Neural progenitor cell (in vitro differentiated cells): Measurements from ENCODE around the gene UBE2Q1. TPM values are rescaled to one million over a fixed set of nuclear protein-coding genes. Genes with fewer than 3 reads are reported as not detected.

Experiments used
- DNase-seq: peaks from one replicate; pipeline ENCODE4 v3.0.0-alpha.2; 2016; ENCODE audit warnings: low spot score
- H2AFZ ChIP-seq: fragments of 200-600 bp; sonication (generic); replicated peaks from 2 replicates; pipeline ENCODE4 v1.6.1; 2016; ENCODE audit warnings: antibody characterized with exemption
- H3F3A ChIP-seq: fragments of 200-600 bp; sonication (generic); 2 replicates; pipeline ENCODE4 v1.6.1; 2016; ENCODE audit warnings: antibody characterized with exemption, low read depth
- H3K27ac ChIP-seq: fragments of 200-600 bp; sonication (generic); 2 replicates; pipeline ENCODE4 v1.5.1; 2016; ENCODE audit warnings: mild to moderate bottlenecking
- H3K27me3 ChIP-seq: fragments of 200-600 bp; sonication (generic); 2 replicates; pipeline ENCODE4 v1.6.1; 2016; ENCODE audit warnings: mild to moderate bottlenecking, moderate library complexity
- H3K36me3 ChIP-seq: fragments of 200-600 bp; sonication (generic); 2 replicates; pipeline ENCODE4 v1.5.1; 2016
- H3K4me1 ChIP-seq: fragments of 200-600 bp; sonication (generic); 2 replicates; pipeline ENCODE4 v1.6.1; 2016; ENCODE audit warnings: mixed run types
- H3K4me2 ChIP-seq: fragments of 200-600 bp; sonication (generic); 2 replicates; pipeline ENCODE4 v1.6.1; 2016
- H3K4me3 ChIP-seq: fragments of 200-600 bp; sonication (generic); 2 replicates; pipeline ENCODE4 v1.5.1; 2016
- H3K79me2 ChIP-seq: fragments of 200-600 bp; sonication (generic); 2 replicates; pipeline ENCODE4 v1.6.1; 2016; ENCODE audit warnings: low read depth
- H3K9ac ChIP-seq: fragments of 200-600 bp; sonication (generic); 2 replicates; pipeline ENCODE4 v1.6.1; 2016
- H3K9me3 ChIP-seq: fragments of 200-600 bp; sonication (generic); 2 replicates; pipeline ENCODE4 v1.5.1; 2016; ENCODE audit warnings: low read depth
- H4K20me1 ChIP-seq: fragments of 200-600 bp; sonication (generic); 2 replicates; pipeline ENCODE4 v1.6.1; 2016; ENCODE audit warnings: low read depth
- H3K27ac Mint-ChIP-seq: 3 replicates; pipeline ENCODE4 v1.8.0; 2021; ENCODE audit warnings: mixed read lengths
- H3K27me3 Mint-ChIP-seq: 2 replicates; pipeline ENCODE4 v1.8.0; 2022; ENCODE audit warnings: low read depth, mild to moderate bottlenecking, inconsistent platforms, moderate library complexity, mixed read lengths; ENCODE audit not compliant: insufficient read depth
- H3K36me3 Mint-ChIP-seq: 3 replicates; pipeline ENCODE4 v1.8.0; 2021; ENCODE audit warnings: mixed read lengths
- H3K4me1 Mint-ChIP-seq: 3 replicates; pipeline ENCODE4 v1.8.0; 2021; ENCODE audit warnings: mixed read lengths
- H3K4me3 Mint-ChIP-seq: 3 replicates; pipeline ENCODE4 v1.8.0; 2021; ENCODE audit warnings: mild to moderate bottlenecking, moderate library complexity, mixed read lengths
- H3K9me3 Mint-ChIP-seq: 3 replicates; pipeline ENCODE4 v1.8.0; 2020; ENCODE audit warnings: mixed read lengths
- CTCF ChIP-seq: fragments of 200-600 bp; sonication (generic); IDR thresholded peaks from 2 replicates; pipeline ENCODE4 v1.5.1; 2017; ENCODE audit warnings: antibody characterized with exemption, mild to moderate bottlenecking
- EZH2 ChIP-seq: fragments of 200-600 bp; sonication (generic); IDR thresholded peaks from 2 replicates; pipeline ENCODE4 v1.6.1; 2017; ENCODE audit warnings: antibody characterized with exemption, mild to moderate bottlenecking, moderate library complexity
- EZH2phosphoT487 ChIP-seq: fragments of 200-600 bp; sonication (generic); IDR thresholded peaks from 2 replicates; pipeline ENCODE4 v1.6.1; 2017; ENCODE audit warnings: antibody characterized with exemption
- total RNA-seq: library from RNA; depleted of rRNA; stranded (reverse); fragments of >200 nt; gene quantifications from 2 replicates; pipeline ENCODE4 v1.2.3, GENCODE V29; 2015; ENCODE audit warnings: low replicate concordance

The UBE2Q1 gene
- total RNA-seq, 1 donor from 2014 or later = 96.2 TPM

- Mint-ChIP-seq H3K4me1 (peaks cover 4% of the 10 kb centered on the region), H3K27ac (no peak within 1 kb of the TSS), H3K9me3 (peaks cover 12% of the 10 kb centered on the region), H3K27me3 (peaks cover 64% of the 10 kb centered on the region), H3K4me3 (peak within 1 kb of the TSS; percentile 66), H3K36me3 (no peaks in the 10 kb centered on the region)
- H3K9ac ChIP-seq = no peak within 1 kb of the TSS
- H3K4me2 ChIP-seq = peak within 1 kb of the TSS; percentile 70
- H3K4me3 ChIP-seq = peak within 1 kb of the TSS; percentile 42
- H3K4me1 ChIP-seq = peaks cover 4% of the 10 kb centered on the region
- peaks cover 93% of the 10 kb centered on the region for H3K27me3 ChIP-seq
- TF ChIP-seq EZH2 (peak; percentile 92), EZH2phosphoT487 (peak; percentile 76), CTCF (no peak)
- peak within 1 kb of the TSS; percentile 46 for H2AFZ ChIP-seq
- H3K9me3 ChIP-seq = no peaks in the 10 kb centered on the region
- no peak within 1 kb of the TSS for H3K27ac ChIP-seq
- DNase-seq = peak; percentile 62
- no peaks in the 10 kb centered on the region for H3K79me2 ChIP-seq
- H3F3A ChIP-seq = no peaks in the 10 kb centered on the region
- H3K36me3 ChIP-seq = no peaks in the 10 kb centered on the region
- no peaks in the 10 kb centered on the region for H4K20me1 ChIP-seq
Observed at GRCh38 chr1:154502066-154502743, 56.3 kb downstream of the UBE2Q1 start, which contains the start of the genes SHE and TDRD10. Gene SHE, minus strand, starts transcription at chr1:154502412. Its CDS starts 386 bp downstream, at chr1:154502026. Gene TDRD10, plus strand, starts transcription at chr1:154502219. Its CDS starts 4,685 bp downstream, at chr1:154506904.

- no peak overlapping the region for H3K9ac ChIP-seq
- H3F3A ChIP-seq = no peaks in the 10 kb centered on the region
- TF ChIP-seq EZH2 (peak; percentile 99), CTCF (no peak), EZH2phosphoT487 (peak; percentile 99)
- H4K20me1 ChIP-seq = no peaks in the 10 kb centered on the region
- peak overlapping the region; percentile 42 for H3K4me3 ChIP-seq
- H3K27me3 Mint-ChIP-seq = peaks cover 60% of the 10 kb centered on the region
- peak; percentile 58 for DNase-seq
- H3K9me3 ChIP-seq = no peaks in the 10 kb centered on the region
- H3K4me3 Mint-ChIP-seq = peak overlapping the region; percentile 66
- peak overlapping the region; percentile 46 for H2AFZ ChIP-seq
- no peak overlapping the region for H3K27ac Mint-ChIP-seq
- H3K79me2 ChIP-seq = no peaks in the 10 kb centered on the region
- no peak overlapping the region for H3K27ac ChIP-seq
- peak overlapping the region; percentile 70 for H3K4me2 ChIP-seq
- H3K4me1 Mint-ChIP-seq = peaks cover 10% of the 10 kb centered on the region
- peaks cover 4% of the 10 kb centered on the region for H3K4me1 ChIP-seq
- H3K36me3 Mint-ChIP-seq = no peaks in the 10 kb centered on the region
- H3K27me3 ChIP-seq = peaks cover 99% of the 10 kb centered on the region
- peaks cover 10% of the 10 kb centered on the region for H3K9me3 Mint-ChIP-seq
- no peaks in the 10 kb centered on the region for H3K36me3 ChIP-seq
Observed at GRCh38 chr1:154501423-154502065, 56.9 kb downstream of the UBE2Q1 start.

- no peak overlapping the region for H3K4me2 ChIP-seq
- peaks cover 92% of the 10 kb centered on the region for H3K27me3 ChIP-seq
- H3F3A ChIP-seq = no peaks in the 10 kb centered on the region
Observed at GRCh38 chr1:154500533-154500932, 57.9 kb downstream of the UBE2Q1 start.

More at GRCh38 chr1:154500533-154500932, 57.9 kb downstream of the UBE2Q1 start:
- Histone ChIP-seq H3K27ac (no peak overlapping the region), H2AFZ (no peak overlapping the region), H3K4me1 (peaks cover 4% of the 10 kb centered on the region), H4K20me1 (no peaks in the 10 kb centered on the region), H3K36me3 (no peaks in the 10 kb centered on the region), H3K9ac (no peak overlapping the region), H3K9me3 (no peaks in the 10 kb centered on the region), H3K79me2 (no peaks in the 10 kb centered on the region), H3K4me3 (no peak overlapping the region)
- Mint-ChIP-seq H3K27ac (no peak overlapping the region), H3K4me1 (peaks cover 13% of the 10 kb centered on the region), H3K36me3 (no peaks in the 10 kb centered on the region), H3K4me3 (no peak overlapping the region), H3K9me3 (peaks cover 10% of the 10 kb centered on the region), H3K27me3 (peaks cover 53% of the 10 kb centered on the region)
- no peak for DNase-seq
- TF ChIP-seq CTCF (no peak), EZH2phosphoT487 (no peak), EZH2 (no peak)
